GM18861 (cell line): ENCODE data around the gene XRRA1.
A peak's percentile ranks its signal among the peaks of the same experiment; 100 is the strongest.
"Not testable (repeated sequence)": the region's sequence is repeated elsewhere in the genome, so short reads cannot be mapped to it uniquely, and the experiment has no call there.

ENCODE experiments used
- ATAC-seq: cut with Tn5 transposase; IDR thresholded peaks from one replicate; pipeline ENCODE4 v1.9.1; 2021; ENCODE audit not compliant: unreplicated experiment

The XRRA1 gene, protein sequence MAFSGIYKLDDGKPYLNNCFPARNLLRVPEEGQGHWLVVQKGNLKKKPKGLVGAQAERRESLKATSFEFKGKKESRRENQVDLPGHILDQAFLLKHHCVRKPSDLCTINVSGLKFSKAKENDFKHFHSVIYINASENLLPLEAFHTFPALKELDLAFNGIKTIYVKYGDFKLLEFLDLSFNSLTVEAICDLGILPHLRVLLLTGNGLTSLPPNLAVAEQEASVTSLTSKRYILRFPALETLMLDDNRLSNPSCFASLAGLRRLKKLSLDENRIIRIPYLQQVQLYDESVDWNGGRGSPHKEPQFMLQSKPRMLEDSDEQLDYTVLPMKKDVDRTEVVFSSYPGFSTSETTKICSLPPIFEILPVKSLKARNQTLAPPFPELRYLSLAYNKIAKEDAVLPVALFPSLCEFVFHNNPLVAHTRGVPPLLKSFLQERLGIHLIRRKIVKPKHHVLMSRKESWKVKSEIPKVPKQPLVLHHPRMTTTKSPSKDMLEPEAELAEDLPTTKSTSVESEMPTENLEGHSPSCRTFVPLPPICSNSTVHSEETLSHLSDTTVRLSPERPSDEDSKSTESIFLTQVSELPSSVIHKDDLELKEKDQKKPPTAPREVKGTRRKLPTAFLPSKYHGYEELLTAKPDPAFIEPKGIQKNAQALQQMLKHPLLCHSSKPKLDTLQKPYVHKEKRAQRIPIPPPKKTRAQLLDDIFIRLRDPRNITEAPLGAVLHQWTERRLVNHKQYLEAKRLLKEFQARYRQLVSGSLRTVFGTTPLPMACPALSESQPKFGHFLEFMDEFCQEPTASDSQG

DNA sequence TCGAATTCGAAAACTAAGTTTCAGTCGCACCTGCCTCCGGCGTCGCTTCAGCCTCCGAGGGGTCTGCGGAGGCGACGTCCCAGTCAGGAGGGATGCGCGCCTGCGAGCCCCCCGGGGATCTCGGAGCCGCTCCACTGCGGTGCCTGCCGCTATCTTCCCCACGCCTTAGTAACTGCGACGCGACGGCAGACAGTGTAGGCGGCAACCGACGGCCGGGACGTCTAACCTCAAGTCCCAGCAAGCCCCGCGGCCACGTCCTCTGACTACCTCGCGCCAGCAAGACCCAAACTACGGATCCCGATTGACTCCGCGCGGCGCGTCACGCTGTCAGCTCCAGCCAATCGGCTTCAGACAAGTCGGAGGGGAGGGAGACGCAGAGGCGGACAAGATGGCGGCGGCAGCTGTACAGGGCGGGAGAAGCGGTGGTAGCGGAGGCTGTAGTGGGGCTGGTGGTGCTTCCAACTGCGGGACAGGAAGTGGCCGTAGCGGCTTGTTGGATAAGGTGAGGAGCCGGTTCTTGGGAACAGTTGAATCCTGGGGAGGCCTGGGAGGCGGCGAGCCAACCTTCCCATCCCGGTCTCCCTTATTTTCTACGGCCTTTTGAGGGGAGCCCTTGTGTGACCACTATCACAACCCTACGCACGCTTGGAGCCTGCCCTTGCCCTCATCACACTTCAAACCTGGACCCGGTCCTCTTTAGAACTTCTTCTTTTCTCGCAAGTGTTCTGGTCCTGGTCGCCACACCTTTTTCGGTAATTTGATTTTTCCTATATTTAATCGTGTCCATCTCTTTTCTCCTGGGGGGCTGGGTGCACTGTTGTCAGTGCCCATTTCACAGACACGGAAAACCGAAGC, at the start of gene XRRA1, which contains the start of gene SPCS2:
XRRA1 (minus strand) TSS at position 194 of the 855 bp plus-strand sequence. CDS start 8,213 bp downstream, outside the sequence.
SPCS2 (plus strand) TSS at position 369 of the 855 bp plus-strand sequence; CDS start at position 389, 20 bp downstream.
- peak; percentile 85 for ATAC-seq

DNA sequence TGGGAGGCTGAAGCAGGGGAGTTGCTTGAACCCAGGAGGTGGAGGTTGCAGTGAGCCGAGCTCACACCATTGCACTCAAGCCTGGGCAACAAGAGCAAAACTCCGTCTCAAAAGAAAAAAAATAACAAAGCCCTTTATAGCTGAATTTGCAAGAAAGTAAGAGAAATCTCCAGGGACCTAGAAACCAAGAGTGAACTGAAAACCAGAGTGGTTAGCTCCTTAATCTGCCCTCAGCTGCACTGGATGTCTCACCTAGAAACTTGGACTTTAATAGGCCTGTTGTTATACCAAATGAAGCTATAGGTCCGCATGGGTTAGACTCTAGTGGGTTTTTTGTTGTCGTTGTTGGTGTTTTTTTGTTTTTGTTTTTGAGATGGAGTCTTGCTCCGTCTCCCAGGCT, 44.0 kb upstream of the XRRA1 start:
- ATAC-seq = no peak

DNA sequence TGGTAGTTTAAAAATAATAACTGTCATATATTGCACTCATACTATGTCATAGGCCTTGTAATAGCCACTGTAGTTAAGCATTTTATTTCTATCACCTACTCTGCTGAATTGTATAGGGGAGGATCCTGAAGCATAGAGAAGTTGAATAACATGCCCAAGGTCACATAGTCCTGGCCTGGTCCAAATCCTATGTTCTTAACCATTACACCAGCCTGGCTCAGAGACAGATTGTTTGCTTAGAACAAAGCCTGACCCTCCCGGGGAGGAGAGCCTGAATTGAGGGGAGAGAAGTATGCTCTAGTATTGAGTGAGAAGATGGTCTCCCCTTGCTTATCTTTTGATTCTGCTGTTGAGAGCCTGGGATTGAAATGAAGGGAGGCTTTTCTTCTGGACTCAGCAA, 42.0 kb upstream of the XRRA1 start:
- ATAC-seq = no peak

DNA sequence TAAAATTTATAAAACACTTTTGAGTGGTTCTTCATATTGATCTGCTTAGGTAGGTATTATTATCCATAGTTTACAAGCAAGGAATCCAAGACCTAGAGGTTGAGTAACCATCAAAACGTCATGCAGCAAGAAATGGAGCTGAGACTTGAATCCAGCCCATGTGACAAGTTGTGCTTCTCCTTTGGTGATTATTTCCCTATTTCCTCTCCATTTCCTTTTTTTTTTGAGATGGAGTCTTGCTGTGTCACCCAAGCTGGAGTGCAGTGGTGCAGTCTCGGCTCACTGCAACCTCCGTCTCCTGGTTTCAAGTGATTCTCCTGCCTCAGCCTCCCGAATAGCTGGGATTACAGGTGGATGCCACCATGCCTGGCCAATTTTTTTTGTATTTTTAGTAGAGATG, 41.3 kb upstream of the XRRA1 start:
- not testable (repeated sequence) for ATAC-seq

DNA sequence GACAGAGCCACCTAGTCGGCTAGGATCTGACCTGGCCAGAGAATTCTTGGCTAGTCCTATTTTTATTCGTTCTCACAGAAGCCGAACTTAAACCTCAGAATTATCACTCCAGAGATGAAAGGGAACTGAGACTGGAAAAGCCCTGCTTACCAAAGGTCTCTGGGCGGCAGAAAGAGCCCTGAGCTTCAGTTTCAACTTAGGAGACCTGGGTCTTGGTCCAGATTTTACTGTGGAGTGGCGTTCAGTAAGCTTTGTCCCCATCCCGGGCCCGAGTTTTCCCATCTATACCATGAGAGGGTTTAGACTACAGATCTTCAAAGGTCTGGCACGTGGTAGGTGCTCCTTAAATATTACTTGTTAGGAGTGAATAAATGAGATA, 40.4 kb upstream of the XRRA1 start:
- ATAC-seq = peak; percentile 2

DNA sequence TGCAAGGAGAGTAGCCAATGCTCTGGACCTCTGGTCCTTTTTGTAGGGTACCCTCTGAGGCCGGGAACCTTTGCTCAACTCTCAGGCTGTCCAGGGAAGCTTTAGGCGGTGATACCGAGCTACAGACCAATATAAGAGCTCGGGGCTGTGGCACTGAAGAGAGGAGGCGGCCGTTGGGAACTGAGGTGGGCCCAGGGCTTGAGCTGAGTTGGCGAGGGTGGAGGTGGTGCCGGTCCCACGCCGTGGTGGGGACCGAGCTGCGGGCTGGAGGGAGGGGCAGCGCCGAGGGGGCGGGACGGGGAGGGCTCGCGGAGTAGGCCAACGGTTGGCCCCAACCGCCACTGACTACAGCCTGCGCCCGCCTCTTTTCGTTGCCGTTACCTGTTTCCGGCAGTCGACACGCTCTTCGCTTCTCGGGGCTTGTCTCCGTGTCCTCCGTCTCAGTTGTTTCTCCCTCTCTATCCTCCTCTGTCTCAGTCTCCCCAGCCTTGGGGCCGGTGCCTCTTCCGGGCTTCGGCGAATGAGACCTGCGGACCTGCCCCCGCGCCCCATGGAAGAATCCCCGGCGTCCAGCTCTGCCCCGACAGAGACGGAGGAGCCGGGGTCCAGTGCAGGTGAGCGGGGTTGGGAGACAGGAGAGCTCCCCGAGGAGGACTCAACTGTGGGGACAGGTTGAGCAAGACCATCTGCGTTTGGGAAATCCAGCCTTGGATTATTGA, 39.8 kb upstream of the XRRA1 start, which contains the start of gene NEU3:
NEU3 (plus strand) TSS at position 393 of the 719 bp plus-strand sequence; CDS start at position 521, 128 bp downstream.
- ATAC-seq = peak; percentile 66

DNA sequence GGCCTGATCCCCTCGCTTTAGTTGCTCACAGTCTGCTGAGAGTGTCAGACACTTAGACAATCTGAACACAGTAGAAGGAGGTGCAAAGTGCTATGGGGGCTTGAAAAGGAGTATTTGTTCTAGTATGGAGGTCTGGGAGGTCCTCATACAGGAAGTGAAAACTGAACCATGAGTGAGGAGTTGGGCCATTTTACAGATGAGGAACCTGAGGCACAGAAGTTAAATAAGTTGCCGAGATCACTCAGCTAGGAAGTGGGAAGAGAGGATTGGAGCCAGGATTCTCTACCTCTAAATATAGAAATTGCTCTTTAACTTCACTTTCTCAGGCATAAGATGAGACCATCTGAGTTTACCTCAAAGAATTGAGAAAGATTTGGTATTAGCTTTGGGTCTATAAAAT, 35.8 kb upstream of the XRRA1 start:
- ATAC-seq = no peak

DNA sequence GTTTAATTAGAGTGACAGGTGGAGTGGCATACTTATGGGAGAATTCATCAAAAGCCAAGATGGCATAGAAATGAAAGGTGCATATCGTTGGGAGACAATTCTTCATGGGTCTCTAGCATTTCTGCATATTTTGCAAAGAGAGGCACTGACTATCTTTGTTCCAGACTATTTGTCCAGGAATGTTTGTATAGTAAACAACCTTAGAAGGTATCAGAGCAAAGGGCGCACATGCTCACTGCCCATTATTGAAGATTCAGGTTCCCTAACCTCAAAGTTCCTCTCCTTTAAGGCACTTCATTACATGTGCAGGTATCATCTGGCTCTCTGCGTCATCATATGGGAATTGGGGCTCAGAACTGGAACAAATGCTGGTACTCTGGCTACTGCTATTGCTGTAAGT, 35.2 kb upstream of the XRRA1 start:
- ATAC-seq = no peak

DNA sequence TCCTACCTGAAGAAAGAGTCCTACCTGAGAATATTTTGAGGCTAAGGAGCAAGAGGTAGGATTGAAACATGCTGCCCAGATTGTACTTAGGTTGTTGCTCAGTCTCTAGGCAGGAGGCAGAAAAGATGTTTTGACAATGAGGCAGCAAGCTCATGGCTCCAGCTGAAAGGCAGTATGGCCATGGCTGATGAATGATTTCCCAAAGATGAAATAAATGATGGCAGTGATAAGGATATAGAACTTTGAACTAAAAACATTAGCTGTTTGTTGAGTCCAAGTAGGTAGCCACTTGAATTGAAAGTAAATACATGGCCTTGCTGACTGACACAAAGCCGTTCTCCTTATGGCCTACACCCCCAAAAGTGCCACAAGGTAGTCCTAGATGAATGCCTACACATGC, 33.0 kb upstream of the XRRA1 start:
- ATAC-seq = no peak

DNA sequence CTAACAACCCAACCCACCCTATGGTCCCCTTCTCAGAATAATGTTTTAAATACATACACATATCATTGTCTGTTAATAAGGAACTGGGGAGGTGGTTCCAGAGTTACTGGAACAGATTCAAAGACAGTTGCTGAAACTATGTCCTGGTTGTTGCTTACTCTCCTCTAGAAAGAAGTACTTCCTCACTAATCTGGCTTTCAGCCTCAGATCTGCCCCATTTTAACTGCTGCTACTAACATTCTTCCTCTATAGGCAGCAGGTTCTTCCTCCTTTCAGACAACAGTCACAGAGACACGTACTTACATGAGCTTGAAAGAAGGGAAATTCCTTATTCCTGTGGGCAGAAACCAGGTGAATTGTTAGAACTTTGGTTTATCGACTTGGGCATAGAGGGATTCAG, 31.7 kb upstream of the XRRA1 start:
- no peak for ATAC-seq

DNA sequence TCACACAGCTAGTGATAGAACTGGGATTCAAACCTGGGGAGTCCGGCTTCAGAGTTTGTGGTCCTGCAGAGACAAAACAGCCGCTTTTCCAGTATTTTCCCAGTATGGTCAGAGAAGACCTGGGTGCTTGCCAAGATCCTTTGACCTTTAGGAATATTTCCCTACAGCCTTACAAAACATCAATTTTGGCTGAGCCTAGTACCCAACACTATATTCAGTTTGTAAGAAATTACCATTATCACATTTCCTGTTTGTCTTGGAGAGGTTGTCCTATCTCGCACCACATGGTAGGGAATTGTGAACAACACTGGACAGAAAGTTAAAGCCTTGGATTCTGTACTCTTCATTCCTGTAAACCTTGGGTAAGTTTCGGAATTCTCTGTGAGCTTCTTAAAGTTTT, 29.1 kb upstream of the XRRA1 start:
- no peak for ATAC-seq

DNA sequence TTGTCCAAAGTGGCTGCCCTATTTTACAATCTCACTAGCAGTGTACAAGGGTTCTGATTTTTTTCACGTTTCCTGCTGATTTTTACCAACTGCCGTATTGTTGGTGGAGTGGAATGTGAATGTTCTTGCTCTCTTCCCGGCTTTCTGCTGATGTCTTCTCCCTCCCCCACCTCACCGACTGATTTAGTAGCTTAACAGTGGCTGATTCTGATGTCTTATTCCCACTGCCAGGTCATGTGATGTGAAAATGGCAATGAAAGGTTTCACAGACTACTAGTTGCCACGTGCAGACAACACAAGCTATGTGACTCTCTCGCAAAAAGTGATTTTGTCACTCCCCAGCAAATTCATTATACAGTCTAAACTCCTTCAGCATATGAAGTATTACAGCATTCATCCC, 22.5 kb upstream of the XRRA1 start:
- no peak for ATAC-seq

DNA sequence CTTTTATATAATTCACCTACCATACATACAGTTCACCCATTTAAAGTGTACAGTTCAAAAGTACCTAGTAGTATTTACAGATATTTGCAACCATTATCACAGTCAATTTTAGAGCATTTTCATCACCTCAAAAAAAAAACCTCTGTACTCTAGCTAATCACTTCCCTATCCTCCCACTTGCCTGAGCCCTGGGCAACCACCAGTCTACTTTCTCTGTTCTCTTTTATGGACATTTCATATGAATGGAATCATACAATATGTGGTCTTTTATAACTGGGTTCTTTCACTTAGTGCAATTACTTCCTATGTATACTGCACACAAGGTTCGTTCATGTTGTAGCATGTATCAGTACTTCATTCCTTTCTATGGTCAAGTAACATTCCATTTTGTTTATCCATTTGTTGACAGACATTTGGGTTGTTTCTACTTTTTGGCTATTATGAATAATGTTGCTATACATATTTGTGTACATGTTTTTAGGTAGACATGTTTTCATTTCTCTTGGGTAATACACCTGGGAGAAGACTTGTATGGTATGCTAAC, 22.0 kb upstream of the XRRA1 start:
- ATAC-seq = no peak

DNA sequence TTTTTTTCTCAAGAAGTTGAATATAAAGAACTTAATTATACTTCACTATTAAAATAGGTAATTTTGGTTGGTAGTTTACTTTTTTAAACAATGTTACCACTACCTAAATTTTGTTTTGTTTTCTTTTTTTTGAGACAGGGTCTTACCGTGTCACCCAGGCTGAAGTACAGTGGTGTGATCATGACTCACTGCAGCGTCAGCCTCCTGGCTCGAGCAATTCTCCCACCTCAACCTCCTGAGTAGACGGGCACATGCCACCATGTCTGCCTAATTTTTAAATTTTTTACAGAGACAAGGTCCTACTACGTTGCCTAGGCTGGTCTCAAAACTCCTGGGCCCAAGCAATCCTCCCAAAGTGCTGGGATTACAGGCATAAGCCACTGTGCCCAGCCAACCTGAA, 17.8 kb upstream of the XRRA1 start:
- no peak for ATAC-seq

DNA sequence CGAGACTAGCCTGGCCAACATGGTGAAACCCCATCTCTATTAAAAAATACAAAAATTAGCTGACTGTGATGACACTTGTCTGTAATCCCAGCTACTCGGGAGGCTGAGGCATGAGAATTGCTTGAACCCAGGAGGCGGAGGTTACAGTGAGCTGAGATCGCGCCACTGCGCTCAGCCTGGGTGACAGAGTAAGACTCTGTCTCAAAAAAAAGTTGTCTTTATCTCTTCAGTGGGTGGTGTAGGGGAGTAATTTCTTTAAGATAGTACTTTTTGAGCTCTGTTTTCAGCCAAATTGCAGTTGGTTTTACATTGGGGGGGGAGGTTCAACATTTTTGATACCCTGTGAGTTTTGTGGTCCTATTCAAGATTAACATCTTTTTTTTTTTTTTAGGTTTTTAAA, 11.2 kb upstream of the XRRA1 start:
- not testable (repeated sequence) for ATAC-seq

DNA sequence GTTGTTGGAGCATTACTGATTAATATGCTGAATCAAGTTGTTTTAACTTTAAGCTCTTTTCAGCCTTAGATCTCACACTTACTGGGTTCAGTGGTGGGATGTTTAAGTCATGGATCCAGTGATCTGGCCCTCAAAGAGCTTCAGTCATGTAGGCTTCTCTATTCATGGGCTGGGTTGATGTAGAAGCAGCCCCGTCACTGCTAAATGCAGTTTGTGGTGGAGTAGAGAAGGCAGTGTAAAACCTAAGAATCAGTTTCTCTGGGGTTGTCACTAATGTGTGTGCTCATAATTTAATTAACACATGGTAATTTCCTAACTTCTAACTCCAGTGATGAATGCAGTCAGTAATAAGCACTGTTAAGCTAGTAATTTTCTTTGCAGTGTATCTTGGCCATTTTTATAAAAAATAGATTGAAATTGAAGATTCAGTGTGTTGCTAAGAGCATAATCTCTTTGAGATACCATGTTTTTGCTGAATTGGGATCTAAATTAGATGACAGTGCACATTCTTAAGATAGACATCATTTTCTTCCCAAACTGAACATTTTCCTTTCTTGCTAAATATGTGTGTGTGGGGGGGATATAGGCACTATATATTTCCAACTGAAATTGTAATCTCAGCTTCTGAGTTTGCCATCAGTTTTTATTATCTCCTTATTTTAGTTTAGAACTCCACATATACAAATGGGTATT, 9.2 kb upstream of the XRRA1 start:
- no peak for ATAC-seq

DNA sequence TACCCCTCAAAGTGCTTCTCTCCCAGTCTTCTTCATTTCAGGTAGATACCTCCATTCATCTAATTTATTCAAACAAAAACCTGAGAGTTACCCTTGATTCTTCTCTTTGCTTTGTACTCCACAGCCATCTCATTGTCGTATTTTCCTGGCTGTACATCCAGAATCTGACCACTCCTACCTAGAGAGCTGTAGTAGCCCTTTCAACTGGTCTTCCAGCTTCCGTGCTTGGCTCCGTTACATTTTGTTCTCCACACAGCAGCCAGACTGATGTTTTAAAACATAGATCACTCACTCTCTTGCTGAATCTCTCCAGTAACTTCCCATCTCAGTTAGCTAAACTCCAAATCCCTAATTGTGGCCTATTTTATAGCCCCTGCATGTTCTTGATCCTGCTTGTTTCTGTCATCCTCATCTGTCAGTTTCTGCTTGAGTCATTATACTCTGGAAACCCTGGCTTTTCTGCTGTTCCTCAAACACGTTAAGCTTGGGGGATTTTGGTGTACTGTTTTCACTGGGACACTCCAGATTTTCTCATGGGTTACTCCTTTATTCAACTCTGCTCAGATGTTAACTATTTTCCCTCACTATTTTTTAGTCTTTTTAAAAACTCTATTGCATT, 7.6 kb upstream of the XRRA1 start:
- no peak for ATAC-seq

DNA sequence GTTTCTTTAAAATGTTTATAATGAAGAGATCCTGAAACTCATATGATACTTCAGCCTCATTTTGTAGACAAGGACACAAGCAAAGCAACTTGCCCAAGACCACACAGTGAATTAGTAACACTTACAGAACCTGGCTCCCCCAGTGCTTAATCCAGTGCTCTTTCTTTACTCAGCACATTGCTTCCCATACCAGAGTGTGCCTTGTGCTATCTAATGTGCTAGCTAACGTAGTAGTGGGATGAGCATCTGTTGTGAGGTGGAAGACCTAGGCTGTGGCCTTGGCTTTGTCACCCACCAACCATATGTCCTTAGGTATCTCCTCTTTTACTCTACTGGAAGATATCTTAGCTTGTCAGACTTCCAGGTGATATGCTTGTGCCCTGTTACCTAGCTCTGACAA, 5.3 kb upstream of the XRRA1 start:
- no peak for ATAC-seq

DNA sequence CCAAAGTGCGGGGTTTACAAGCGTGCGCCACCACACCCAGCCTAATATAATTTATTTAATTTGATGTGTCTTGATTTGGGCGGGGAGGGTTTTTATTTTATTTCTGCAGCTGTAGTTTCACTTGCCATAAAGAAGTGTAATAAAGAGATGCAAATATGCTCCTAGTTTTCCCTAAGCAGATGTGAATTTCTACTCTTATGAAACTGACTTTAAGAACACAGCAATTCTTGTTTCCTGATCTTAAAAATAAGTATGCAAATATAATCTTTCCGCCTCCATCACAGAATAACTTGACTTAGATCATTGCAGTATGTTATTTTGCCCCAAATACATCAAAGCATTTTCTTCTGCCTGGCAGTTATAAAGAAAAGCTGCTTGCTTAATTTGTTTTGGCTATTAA, 4.6 kb upstream of the XRRA1 start:
- ATAC-seq = no peak
